ENCODE data around the gene GULP1.

DNA sequence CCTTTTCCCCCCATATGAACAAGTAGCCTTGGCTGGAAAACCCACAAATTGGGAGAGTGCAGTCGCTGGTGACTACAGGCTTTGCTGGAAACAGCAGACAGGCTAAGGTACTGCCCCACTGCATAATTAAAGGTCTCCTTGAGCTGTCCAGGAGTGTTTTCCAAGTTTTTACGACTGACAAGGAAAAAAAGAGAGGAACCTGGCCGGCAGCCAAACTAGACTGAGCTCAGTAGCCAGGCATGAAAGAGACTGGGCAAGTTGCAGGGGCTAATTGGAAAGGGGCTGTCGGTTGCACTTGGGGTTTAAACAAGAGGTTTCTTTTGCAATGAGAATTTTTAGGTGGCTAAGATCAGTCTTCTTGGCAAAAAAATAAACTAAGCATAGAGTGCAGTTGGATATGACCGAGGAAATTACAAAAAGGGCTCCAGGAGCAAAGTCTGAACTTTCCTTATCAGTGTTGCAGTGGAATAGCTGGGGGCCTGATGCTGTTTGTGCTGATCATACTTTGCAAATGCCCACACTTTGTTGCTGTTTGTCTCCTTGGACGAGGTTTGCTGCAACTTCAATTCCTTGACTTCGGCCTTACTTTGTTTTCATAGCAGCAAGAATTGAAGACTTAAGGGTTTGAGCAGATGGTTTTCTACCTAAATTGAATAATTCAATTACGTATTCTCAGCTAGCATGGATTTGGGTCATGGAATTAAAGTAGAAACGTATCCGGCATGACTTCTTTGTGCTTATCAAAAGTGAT, 2.1 kb downstream of the GULP1 start:
- TF ChIP-seq POLR2A (IDR thresholded peaks at IDR 0.05): no peak
- TF ChIP-seq, protein P1, sequence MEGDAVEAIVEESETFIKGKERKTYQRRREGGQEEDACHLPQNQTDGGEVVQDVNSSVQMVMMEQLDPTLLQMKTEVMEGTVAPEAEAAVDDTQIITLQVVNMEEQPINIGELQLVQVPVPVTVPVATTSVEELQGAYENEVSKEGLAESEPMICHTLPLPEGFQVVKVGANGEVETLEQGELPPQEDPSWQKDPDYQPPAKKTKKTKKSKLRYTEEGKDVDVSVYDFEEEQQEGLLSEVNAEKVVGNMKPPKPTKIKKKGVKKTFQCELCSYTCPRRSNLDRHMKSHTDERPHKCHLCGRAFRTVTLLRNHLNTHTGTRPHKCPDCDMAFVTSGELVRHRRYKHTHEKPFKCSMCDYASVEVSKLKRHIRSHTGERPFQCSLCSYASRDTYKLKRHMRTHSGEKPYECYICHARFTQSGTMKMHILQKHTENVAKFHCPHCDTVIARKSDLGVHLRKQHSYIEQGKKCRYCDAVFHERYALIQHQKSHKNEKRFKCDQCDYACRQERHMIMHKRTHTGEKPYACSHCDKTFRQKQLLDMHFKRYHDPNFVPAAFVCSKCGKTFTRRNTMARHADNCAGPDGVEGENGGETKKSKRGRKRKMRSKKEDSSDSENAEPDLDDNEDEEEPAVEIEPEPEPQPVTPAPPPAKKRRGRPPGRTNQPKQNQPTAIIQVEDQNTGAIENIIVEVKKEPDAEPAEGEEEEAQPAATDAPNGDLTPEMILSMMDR (IDR thresholded peaks at IDR 0.05): no peak

Measured in testis (tissue), 2 donors.